ENCODE measurements around the gene PTP4A1.

PTP4A1 gene

DNA sequence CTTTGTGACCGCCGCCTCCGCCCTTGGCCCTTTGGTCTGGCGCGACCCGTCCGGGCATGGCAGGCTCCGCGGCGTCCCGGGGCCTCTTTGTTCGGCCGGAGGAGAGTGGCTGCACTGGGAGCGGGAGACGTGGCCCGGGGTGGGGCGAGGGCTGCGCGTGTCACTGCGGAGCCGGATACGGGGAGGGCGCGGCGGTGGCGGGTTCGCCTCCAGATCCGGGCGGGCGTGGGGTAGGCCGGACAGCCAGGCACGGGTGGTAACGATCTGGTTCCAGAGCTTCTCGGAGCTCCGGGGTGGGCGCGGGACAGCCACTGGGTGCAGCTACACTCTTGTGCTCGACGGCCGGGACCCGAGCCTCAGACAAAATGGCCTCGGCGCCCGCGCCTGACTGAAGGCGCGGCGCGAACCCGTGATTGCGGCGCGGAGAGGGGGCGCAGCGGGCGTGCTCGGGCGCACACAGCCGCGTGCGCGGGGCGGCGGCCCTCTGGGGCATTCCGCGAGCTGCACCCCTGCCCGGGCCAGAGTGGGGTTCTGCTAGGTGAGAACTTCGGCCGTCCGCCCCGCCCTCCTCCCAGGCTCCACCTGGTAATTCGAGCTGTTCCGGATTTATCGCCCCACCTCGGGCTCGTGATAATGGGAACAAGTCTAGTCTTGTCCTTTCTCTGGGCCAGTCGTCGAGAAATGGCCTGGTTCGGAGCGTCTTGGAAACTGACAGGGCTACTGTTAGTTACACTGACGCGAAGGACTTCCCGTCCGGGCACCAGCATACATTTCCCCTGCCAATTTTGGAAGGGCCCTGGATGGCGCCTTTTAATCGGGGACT is 1.0 kb downstream of the PTP4A1 start:
- peak; percentile 31 for DNase-seq (ENCODE audit: low read depth)
- TF ChIP-seq, protein P1, sequence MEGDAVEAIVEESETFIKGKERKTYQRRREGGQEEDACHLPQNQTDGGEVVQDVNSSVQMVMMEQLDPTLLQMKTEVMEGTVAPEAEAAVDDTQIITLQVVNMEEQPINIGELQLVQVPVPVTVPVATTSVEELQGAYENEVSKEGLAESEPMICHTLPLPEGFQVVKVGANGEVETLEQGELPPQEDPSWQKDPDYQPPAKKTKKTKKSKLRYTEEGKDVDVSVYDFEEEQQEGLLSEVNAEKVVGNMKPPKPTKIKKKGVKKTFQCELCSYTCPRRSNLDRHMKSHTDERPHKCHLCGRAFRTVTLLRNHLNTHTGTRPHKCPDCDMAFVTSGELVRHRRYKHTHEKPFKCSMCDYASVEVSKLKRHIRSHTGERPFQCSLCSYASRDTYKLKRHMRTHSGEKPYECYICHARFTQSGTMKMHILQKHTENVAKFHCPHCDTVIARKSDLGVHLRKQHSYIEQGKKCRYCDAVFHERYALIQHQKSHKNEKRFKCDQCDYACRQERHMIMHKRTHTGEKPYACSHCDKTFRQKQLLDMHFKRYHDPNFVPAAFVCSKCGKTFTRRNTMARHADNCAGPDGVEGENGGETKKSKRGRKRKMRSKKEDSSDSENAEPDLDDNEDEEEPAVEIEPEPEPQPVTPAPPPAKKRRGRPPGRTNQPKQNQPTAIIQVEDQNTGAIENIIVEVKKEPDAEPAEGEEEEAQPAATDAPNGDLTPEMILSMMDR (IDR thresholded peaks at IDR 0.05; ENCODE audit: low read depth, low read length, missing control alignments): no peak
- H3K4me3 ChIP-seq (ENCODE audit: low read depth, low read length): peak overlapping the region; percentile 76
- in situ Hi-C loops (cut with HindIII; ENCODE audit: low sequenced_read_pairs): no loop called here

DNA sequence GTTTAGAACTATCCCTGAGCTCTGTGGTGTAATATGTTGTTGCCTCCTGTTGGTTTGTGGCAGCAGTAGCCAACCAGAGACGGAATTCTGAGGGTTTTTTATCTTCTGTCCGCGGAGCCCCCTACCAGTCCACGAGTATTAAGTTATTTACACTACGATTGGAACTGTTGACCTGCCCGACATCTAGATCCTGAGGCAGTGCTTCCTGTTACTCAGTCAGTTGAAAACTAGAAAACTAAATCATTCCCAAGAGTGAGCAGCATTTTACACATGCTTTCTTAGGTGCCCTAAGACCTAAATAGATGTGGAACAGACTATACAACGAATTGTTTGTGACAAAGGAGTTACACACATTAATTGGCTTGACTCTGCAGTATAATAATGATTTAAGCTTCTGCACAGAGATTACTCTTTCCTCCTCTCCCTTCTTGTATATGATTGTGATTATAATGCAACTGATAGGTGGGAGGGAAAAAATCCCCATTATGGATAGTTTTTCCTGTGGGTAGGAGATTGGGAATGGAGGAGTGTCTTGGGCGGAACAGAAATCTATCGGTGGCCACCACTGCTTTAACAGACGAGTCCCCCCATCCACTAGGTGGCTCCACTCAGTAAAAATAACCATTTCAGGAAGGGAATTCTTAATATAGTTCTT is 1.7 kb downstream of the PTP4A1 start:
- TF ChIP-seq, protein P1 (IDR thresholded peaks at IDR 0.05; ENCODE audit: low read depth, low read length, missing control alignments): peak; percentile 55
- DNase-seq (ENCODE audit: low read depth): no peak
- H3K4me3 ChIP-seq (ENCODE audit: low read depth, low read length): peak overlapping the region; percentile 76
- in situ Hi-C loops (cut with HindIII; ENCODE audit: low sequenced_read_pairs): no loop called here

DNA sequence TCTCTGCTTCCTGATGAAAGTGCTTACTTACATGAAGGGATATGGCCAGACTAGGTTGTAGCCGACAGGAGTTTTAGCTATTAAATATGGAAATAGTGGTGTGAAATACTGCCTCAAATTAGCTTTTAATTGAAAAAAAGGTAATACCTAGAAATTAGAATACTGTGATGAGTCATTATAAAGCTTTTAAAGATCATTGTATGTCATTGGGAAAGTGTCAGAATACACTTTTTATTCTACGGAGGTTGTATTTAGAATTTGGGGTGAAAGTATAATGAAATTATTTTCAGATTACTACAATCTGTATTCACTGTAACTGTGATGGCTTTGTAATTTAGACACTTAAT is 2.2 kb downstream of the PTP4A1 start:
- DNase-seq (ENCODE audit: low read depth): no peak
- in situ Hi-C loops (cut with HindIII; ENCODE audit: low sequenced_read_pairs): no loop called here
- TF ChIP-seq, protein P1 (IDR thresholded peaks at IDR 0.05; ENCODE audit: low read depth, low read length, missing control alignments): no peak
- H3K4me3 ChIP-seq (ENCODE audit: low read depth, low read length): peak overlapping the region; percentile 76

DNA sequence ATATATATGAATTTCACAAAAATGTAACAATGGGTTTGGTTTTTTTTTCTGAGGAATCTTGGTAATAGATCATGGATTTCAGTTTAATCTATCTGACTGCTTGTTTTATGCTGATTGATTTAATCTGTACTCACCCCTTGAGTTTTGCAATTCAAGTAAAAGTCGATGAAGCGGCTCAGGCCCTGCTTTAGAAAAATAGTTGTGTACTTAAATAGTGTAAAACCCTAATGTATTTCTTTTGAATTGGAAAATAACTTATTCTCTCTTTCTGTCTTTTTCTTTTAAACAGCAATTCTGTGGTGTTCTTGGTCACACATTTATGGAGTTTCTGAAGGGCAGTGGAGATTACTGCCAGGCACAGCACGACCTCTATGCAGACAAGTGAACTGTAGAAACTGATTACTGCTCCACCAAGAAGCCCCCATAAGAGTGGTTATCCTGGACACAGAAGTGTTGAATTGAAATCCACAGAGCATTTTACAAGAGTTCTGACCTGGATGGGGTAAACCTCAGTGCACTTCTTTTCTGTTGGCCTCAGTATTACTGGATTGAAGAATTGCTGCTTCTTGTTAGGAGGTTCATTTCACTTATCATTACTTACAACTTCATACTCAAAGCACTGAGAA is 4.0 kb downstream of the PTP4A1 start:
- no peak overlapping the region for H3K4me3 ChIP-seq (ENCODE audit: low read depth, low read length)
- TF ChIP-seq, protein P1 (IDR thresholded peaks at IDR 0.05; ENCODE audit: low read depth, low read length, missing control alignments): no peak
- in situ Hi-C loops (cut with HindIII; ENCODE audit: low sequenced_read_pairs): no loop called here
- no peak for DNase-seq (ENCODE audit: low read depth)

DNA sequence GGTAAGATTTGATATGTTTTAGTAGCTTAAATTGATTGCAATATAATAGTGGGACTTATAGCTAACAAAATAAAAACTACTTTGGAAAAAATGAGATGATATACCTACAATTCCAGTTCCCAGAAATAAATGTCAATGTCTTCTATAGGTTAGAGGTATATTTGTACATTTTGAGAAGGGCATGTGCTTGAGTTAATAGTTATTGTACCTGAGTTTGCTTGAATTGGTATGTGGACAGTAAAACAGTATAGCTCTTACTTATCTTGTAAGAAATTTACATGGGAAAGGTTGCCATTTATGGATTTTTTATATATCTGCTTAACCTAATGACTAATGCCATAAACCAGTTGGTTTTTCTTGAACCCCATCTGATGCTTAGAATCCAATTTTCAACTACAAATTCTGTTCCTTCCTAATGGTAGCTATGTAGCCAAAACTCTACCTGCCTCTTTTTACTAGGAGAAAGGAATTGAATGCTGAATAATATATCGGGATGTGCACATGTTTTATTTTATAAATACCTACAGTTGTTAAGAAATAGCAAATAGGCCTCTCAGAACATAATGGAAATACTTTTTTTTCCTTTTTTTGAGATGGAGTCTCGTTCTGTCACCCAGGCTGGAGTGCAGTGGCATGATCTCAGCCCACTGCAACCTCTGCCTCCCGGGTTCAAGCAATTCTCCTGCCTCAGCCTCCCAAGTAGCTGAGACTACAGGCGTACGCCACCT is 4.9 kb downstream of the PTP4A1 start:
- H3K4me3 ChIP-seq (ENCODE audit: low read depth, low read length): no peak overlapping the region
- in situ Hi-C loops (cut with HindIII; ENCODE audit: low sequenced_read_pairs): no loop called here
- TF ChIP-seq, protein P1 (IDR thresholded peaks at IDR 0.05; ENCODE audit: low read depth, low read length, missing control alignments): no peak
- no peak for DNase-seq (ENCODE audit: low read depth)

DNA sequence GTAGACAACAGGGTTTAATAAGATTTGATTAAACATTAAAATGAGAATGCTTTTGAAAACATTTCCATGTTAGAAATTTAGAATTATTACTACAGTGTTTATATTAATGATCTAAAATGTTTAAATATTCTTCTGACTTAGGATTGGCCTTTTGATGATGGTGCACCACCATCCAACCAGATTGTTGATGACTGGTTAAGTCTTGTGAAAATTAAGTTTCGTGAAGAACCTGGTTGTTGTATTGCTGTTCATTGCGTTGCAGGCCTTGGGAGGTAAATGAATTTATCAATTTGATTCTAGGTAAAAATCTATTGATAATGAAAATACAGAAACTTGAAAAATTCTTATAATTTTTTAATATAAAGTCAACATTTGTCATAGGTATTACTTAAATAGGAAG is 6.5 kb downstream of the PTP4A1 start:
- H3K4me3 ChIP-seq (ENCODE audit: low read depth, low read length): no peak overlapping the region
- in situ Hi-C loops (cut with HindIII; ENCODE audit: low sequenced_read_pairs): no loop called here
- TF ChIP-seq, protein P1 (IDR thresholded peaks at IDR 0.05; ENCODE audit: low read depth, low read length, missing control alignments): no peak
- DNase-seq (ENCODE audit: low read depth): no peak

Measured in astrocyte of the cerebellum (primary cell).